Effector memory CD4-positive, alpha-beta T cell (primary cell): ENCODE data around the gene RSPH1.

ENCODE experiments used
- DNase-seq, 3 donors: peaks; one replicate each; pipeline ENCODE4 v3.0.0-alpha.2; 2020
- H3K27ac ChIP-seq: 2 replicates; pipeline ENCODE4 v1.7.0; 2013; ENCODE audit warnings: mild to moderate bottlenecking, low read length, moderate library complexity; ENCODE audit not compliant: insufficient read depth, poor library complexity, severe bottlenecking
- H3K27me3 ChIP-seq: replicated peaks from 2 replicates; pipeline ENCODE4 v1.7.0; 2013; ENCODE audit warnings: mild to moderate bottlenecking, low read length; ENCODE audit not compliant: insufficient read depth, control insufficient read depth, poor library complexity, severe bottlenecking
- H3K36me3 ChIP-seq: 2 replicates; pipeline ENCODE4 v1.7.0; 2013; ENCODE audit warnings: mild to moderate bottlenecking, low read length, moderate library complexity; ENCODE audit not compliant: control insufficient read depth, insufficient read depth
- H3K4me1 ChIP-seq: 2 replicates; pipeline ENCODE4 v1.7.0; 2013; ENCODE audit warnings: low read length, mild to moderate bottlenecking; ENCODE audit not compliant: control insufficient read depth, insufficient read depth, poor library complexity, severe bottlenecking
- H3K4me3 ChIP-seq: 2 replicates; pipeline ENCODE4 v1.7.0; 2013; ENCODE audit warnings: low read length, low read depth, mild to moderate bottlenecking; ENCODE audit not compliant: insufficient read depth, poor library complexity, severe bottlenecking
- H3K9me3 ChIP-seq: 2 replicates; pipeline ENCODE4 v1.7.0; 2013; ENCODE audit warnings: mild to moderate bottlenecking, low read length, moderate library complexity; ENCODE audit not compliant: control insufficient read depth

Gene RSPH1

GRCh38 chr21:42539931-42540343 is 43.9 kb upstream of the RSPH1 start:
- no peaks in the 10 kb centered on the region for H3K4me1 ChIP-seq
- no peak overlapping the region for H3K4me3 ChIP-seq
- H3K36me3 ChIP-seq, result peaks cover 22% of the 10 kb centered on the region
- H3K27me3 ChIP-seq, result no peaks in the 10 kb centered on the region
- no peak overlapping the region for H3K27ac ChIP-seq
- no peak for DNase-seq
- H3K9me3 ChIP-seq, result no peaks in the 10 kb centered on the region

GRCh38 chr21:42539342-42539741 is 43.3 kb upstream of the RSPH1 start:
- no peak for DNase-seq
- no peaks in the 10 kb centered on the region for H3K4me1 ChIP-seq

GRCh38 chr21:42538479-42539275 is 42.7 kb upstream of the RSPH1 start:
- no peaks in the 10 kb centered on the region for H3K27me3 ChIP-seq
- no peak overlapping the region for H3K4me3 ChIP-seq
- peaks cover 30% of the 10 kb centered on the region for H3K36me3 ChIP-seq
- H3K9me3 ChIP-seq, result no peaks in the 10 kb centered on the region
- DNase-seq, result no peak
- H3K4me1 ChIP-seq, result no peaks in the 10 kb centered on the region
- no peak overlapping the region for H3K27ac ChIP-seq

More at GRCh38 chr21:42539342-42539741, 43.3 kb upstream of the RSPH1 start:
- H3K9me3 ChIP-seq, result no peaks in the 10 kb centered on the region
- H3K27me3 ChIP-seq, result no peaks in the 10 kb centered on the region
- no peak overlapping the region for H3K27ac ChIP-seq
- H3K36me3 ChIP-seq, result peaks cover 25% of the 10 kb centered on the region
- no peak overlapping the region for H3K4me3 ChIP-seq

DNA sequence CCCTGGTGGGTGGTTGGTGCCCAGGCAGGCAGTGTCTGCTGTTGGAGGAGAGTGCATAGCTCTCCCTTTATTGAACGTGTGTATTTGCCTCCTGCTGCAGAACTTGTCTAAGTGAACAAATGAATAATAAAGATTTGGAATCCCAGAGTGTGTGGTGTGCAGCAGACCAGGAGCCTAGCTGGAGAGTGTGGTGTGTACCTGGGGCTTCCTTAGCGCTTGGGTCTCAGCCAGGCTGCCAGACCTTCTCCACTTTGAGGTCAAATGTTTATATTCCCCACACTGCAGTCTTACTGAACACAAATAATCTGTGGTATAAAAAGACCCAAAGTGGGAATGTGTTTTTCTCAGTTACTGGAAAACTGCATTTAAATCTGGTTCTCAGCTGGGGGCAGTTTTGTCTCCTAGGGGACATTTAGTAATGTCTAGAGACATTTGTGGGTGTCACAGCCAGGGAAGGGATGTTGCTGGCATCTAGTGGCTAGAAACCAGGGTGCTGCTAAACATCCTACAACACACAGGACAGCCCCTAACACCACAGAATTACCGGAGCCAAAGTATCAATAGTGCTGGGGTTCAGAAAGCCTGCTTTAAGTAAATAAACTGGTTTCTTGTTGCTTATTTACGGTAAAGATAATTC is 41.2 kb upstream of the RSPH1 start:
- H3K4me3 ChIP-seq, result no peak overlapping the region
- no peak for DNase-seq

DNA sequence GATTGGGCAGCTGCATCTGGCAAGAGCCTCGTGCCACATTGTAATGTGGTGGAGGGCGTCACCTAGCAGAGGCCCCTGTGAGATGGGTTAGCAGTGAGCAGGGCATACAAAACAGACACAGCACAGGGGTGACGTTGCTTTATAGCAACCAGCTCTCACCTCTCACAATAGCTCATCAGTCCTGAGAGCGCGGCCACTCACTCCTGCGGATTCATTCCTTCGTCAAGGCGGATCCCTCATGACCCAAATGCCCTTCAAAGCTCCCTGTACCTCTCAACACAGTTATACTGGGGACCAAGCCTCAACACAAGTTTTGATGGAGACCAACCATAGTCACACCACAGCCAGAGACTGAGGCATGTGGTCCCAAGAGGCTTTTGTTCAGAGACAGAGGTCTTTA is 40.6 kb upstream of the RSPH1 start:
- Histone ChIP-seq H3K27me3 (no peaks in the 10 kb centered on the region), H3K4me3 (no peak overlapping the region), H3K4me1 (no peaks in the 10 kb centered on the region), H3K36me3 (peaks cover 30% of the 10 kb centered on the region), H3K27ac (no peak overlapping the region), H3K9me3 (no peaks in the 10 kb centered on the region)
- DNase-seq, result no peak

More for the DNA sequence above, 41.2 kb upstream of the RSPH1 start:
- Histone ChIP-seq H3K27me3 (no peaks in the 10 kb centered on the region), H3K9me3 (no peaks in the 10 kb centered on the region), H3K36me3 (peaks cover 30% of the 10 kb centered on the region), H3K27ac (no peak overlapping the region), H3K4me1 (no peaks in the 10 kb centered on the region)

DNA sequence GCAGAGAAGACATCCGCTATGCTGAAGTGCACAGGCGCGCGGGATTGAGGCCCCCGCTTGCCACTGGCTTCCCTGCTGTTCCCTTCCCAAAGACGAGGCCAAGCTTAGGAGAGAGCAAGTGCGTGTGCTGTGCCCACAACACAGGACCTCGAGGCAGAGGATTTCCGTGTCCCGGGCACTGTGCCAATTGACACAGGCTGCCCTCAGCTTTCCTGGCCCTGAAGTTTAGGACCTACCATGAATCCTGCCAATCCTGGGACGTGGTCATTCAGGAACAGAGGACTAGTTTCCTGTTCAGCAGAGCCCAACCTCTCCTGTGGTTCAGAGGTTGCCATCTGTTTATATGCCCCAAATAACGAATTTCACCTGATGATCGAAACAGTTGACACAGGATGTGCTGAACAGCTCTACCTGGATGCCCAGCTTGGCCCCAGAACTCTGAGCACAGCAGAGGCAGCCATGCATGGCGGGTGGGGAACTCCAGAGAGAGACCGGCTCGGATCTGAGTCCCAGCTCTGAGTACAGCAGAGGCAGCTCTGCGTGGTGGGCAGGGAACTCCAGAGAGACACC is 39.7 kb upstream of the RSPH1 start:
- Histone ChIP-seq H3K36me3 (peaks cover 30% of the 10 kb centered on the region), H3K27me3 (no peaks in the 10 kb centered on the region)
- DNase-seq, result no peak

GRCh38 chr21:42534421-42535378 is 38.7 kb upstream of the RSPH1 start:
- H3K27me3 ChIP-seq, result no peaks in the 10 kb centered on the region
- H3K4me1 ChIP-seq, result no peaks in the 10 kb centered on the region
- no peak overlapping the region for H3K27ac ChIP-seq
- DNase-seq, result no peak
- H3K9me3 ChIP-seq, result no peaks in the 10 kb centered on the region
- H3K36me3 ChIP-seq, result peaks cover 28% of the 10 kb centered on the region
- H3K4me3 ChIP-seq, result no peak overlapping the region

More for the DNA sequence above, 39.7 kb upstream of the RSPH1 start:
- Histone ChIP-seq H3K27ac (no peak overlapping the region), H3K9me3 (no peaks in the 10 kb centered on the region), H3K4me1 (no peaks in the 10 kb centered on the region), H3K4me3 (no peak overlapping the region)

- Histone ChIP-seq H3K27ac (no peak overlapping the region), H3K36me3 (peaks cover 24% of the 10 kb centered on the region), H3K4me1 (no peaks in the 10 kb centered on the region), H3K4me3 (no peak overlapping the region), H3K9me3 (no peaks in the 10 kb centered on the region), H3K27me3 (no peaks in the 10 kb centered on the region)
- DNase-seq, result no peak
These were observed 37.9 kb upstream of the RSPH1 start for GRCh38 chr21:42533963-42534355.

DNA sequence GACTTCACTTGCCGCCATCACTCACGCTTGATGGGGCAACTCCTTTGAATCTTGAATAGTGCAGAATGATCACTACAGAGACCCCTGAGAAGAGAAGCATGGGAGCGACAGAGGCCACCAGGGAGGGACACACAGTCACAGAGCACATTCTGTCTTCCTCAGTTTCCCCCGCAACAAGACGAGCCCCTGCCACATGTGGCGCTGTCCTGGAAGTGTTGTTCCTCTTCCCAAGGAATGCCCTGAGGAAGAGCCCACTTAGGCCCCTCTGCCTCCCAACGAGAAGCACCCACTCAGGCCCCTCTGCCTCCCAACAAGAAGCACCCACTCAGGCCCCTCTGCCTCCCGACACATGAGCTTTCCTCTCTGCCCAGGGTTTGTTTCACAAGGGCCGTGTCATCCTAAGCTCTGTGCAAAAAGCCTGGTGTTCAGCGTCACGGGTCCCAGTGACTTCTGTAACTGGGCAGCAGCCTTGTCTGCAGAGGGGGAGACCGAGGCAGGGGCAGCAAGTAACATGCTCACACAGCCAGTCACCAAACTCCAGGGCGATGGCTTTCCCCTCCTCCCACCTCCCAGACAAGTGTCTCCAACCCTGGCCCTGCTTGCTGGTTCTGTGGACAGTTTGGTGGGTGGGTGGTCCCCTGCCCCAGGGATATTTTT is 37.4 kb upstream of the RSPH1 start:
- H3K27ac ChIP-seq, result no peak overlapping the region
- H3K4me1 ChIP-seq, result peaks cover 2% of the 10 kb centered on the region
- peaks cover 24% of the 10 kb centered on the region for H3K36me3 ChIP-seq
- H3K9me3 ChIP-seq, result no peaks in the 10 kb centered on the region
- no peaks in the 10 kb centered on the region for H3K27me3 ChIP-seq
- H3K4me3 ChIP-seq, result no peak overlapping the region
- no peak for DNase-seq
